K562 (cell line): Measurements from ENCODE around the gene EPHA4. TPM values are rescaled to one million over a fixed set of nuclear protein-coding genes. Genes with fewer than 3 reads are reported as not detected.

Source experiments
- ATAC-seq: fragments of 200-7000 bp; cut with Tn5 transposase; 3 replicates; pipeline ENCODE4 v1.9.1; 2020; ENCODE audit warnings: moderate library complexity
- BruUV-seq: library from RNA; stranded (reverse); fragments of 400-500 nt; replicated peaks from 2 replicates; lab custom pipeline; 2021; lab: Mats Ljungman, UMichigan
- CTCF ChIA-PET: fragments of 300-600 bp; formaldehyde crosslinking; extraction: SDS; loops from one replicate; lab custom pipeline; 2021; ENCODE audit warnings: low intra/inter-chr PET ratio; lab: Yijun Ruan, JAX
- POLR2A ChIA-PET: fragments of 300-600, 350-650 bp; sonication (Branson Sonifier 250); formaldehyde crosslinking; extraction: SDS; loops from one replicate; lab custom pipeline; 2021; ENCODE audit warnings: antibody characterized with exemption, inconsistent platforms; lab: Yijun Ruan, JAX
- DNase-seq, 4 experiments: peaks; one replicate each; pipeline versions ENCODE4 v3.0.0 to v3.0.0-alpha.2; 2011 to 2018; ENCODE audit warnings: low spot score in 3 of 4, mixed read lengths in 3 of 4; ENCODE audit errors: extremely low read depth in 1 of 4
- FAIRE-seq: peaks from 2 replicates; lab custom pipeline; 2011; peaks lifted over from hg19 to GRCh38; lab: Jason Lieb, UNC
- H2AFZ ChIP-seq: 2 replicates; pipeline ENCODE4 v1.6.0; 2011; ENCODE audit warnings: low read depth, low read length, control low read depth, inconsistent platforms
- H3K27ac ChIP-seq: fragments of 200-600 bp; 3 replicates; pipeline ENCODE4 v1.8.0; 2011; ENCODE audit warnings: low read depth, mild to moderate bottlenecking, control low read depth, inconsistent platforms, low read length, moderate library complexity, mixed read lengths; ENCODE audit errors: extremely low read depth
- H3K27me3 ChIP-seq, 2 experiments: fragments of 300-600 bp in 1 of 2; 2 replicates in 1 of 2; 3 replicates in 1 of 2; pipeline versions ENCODE4 v1.6.0 to v1.8.0; 2011; ENCODE audit warnings: inconsistent platforms in 2 of 2, low read length in 2 of 2, mild to moderate bottlenecking in 1 of 2, mixed read lengths in 1 of 2, moderate library complexity in 1 of 2; ENCODE audit not compliant: control insufficient read depth in 2 of 2, insufficient read depth in 2 of 2
- H3K36me3 ChIP-seq: fragments of 300-600 bp; 3 replicates; pipeline ENCODE4 v1.8.0; 2011; ENCODE audit warnings: mild to moderate bottlenecking, low read length, inconsistent platforms; ENCODE audit not compliant: control insufficient read depth, insufficient read depth
- H3K4me1 ChIP-seq, 2 experiments: fragments of 200-600 bp in 1 of 2; replicated peaks in 1 of 2; 2 replicates in 1 of 2; 3 replicates in 1 of 2; pipeline versions ENCODE4 v1.5.1 to v1.8.0; 2011; ENCODE audit warnings: inconsistent platforms in 2 of 2, low read length in 2 of 2, mild to moderate bottlenecking in 1 of 2, mixed read lengths in 1 of 2, moderate library complexity in 1 of 2; ENCODE audit not compliant: control insufficient read depth in 2 of 2, insufficient read depth in 2 of 2
- H3K4me2 ChIP-seq: 2 replicates; pipeline ENCODE4 v1.6.1; 2011; ENCODE audit warnings: low read length, control low read depth, inconsistent platforms, mixed read lengths; ENCODE audit not compliant: insufficient read depth
- H3K4me3 ChIP-seq: fragments of 200-600 bp; sonication (generic), shearing (Covaris generic); 2 replicates; pipeline ENCODE4 v1.5.1; 2016; ENCODE audit warnings: control low read depth, inconsistent platforms
- H3K79me2 ChIP-seq: fragments of 200-600 bp; 3 replicates; pipeline ENCODE4 v1.8.0; 2011; ENCODE audit warnings: low read length, inconsistent platforms; ENCODE audit not compliant: control insufficient read depth, insufficient read depth
- H3K9ac ChIP-seq, 2 experiments: 2 replicates each; pipeline versions ENCODE4 v1.6.0 to v1.6.1; 2011; ENCODE audit warnings: low read depth in 2 of 2, low read length in 2 of 2, control low read depth in 1 of 2, inconsistent platforms in 1 of 2, mild to moderate bottlenecking in 1 of 2, mixed read lengths in 1 of 2; ENCODE audit not compliant: insufficient read depth in 1 of 2
- H3K9me1 ChIP-seq: one replicate; pipeline ENCODE4 v1.6.0; 2011; ENCODE audit warnings: inconsistent platforms, mild to moderate bottlenecking, low read length, moderate library complexity; ENCODE audit not compliant: control insufficient read depth, insufficient read depth
- H3K9me3 ChIP-seq: replicated peaks from 2 replicates; pipeline ENCODE4 v1.5.1; 2011; ENCODE audit warnings: low read depth, low read length, inconsistent platforms; ENCODE audit not compliant: control insufficient read depth, insufficient read depth
- H4K20me1 ChIP-seq: replicated peaks from 2 replicates; pipeline ENCODE4 v1.6.1; 2011; ENCODE audit warnings: low read length, inconsistent platforms, mixed read lengths; ENCODE audit not compliant: control insufficient read depth, insufficient read depth
- ARHGAP35 ChIP-seq: fragments of 450-650 bp; IDR thresholded peaks from 2 replicates; pipeline ENCODE4 v1.6.1; 2018; ENCODE audit not compliant: partially characterized antibody
- CREB1 ChIP-seq, 2 experiments: sonication (generic) in 1 of 2; formaldehyde crosslinking in 1 of 2; IDR thresholded peaks; 2 replicates each; pipeline versions ENCODE4 v1.6.1 to v1.8.0; 2012 to 2022; ENCODE audit warnings: inconsistent platforms in 1 of 2, mild to moderate bottlenecking in 1 of 2, missing genetic modification reagents in 1 of 2, moderate library complexity in 1 of 2
- KHSRP ChIP-seq: fragments of 450-650 bp; IDR thresholded peaks from 2 replicates; pipeline ENCODE4 v1.6.1; 2017
- KLF1 ChIP-seq: fragments of 450-650 bp; IDR thresholded peaks from 2 replicates; pipeline ENCODE4 v1.6.1; 2016; ENCODE audit warnings: missing genetic modification characterization, missing compliant biosample characterization
- NFE2L1 ChIP-seq: fragments of 450-650 bp; IDR thresholded peaks from 2 replicates; pipeline ENCODE4 v1.6.1; 2016; ENCODE audit warnings: missing genetic modification characterization, low read depth, mild to moderate bottlenecking, missing compliant biosample characterization, moderate library complexity, borderline replicate concordance
- PPARD ChIP-seq: fragments of 250-450 bp; sonication (Bioruptor Pico); IDR thresholded peaks from 2 replicates; pipeline ENCODE4 v1.8.0; 2022; ENCODE audit warnings: inconsistent platforms, mild to moderate bottlenecking, moderate library complexity
- ZC3H4 ChIP-seq: sonication (generic); formaldehyde crosslinking; IDR thresholded peaks from 2 replicates; pipeline ENCODE4 v1.9.0; 2021; ENCODE audit warnings: missing genetic modification reagents, borderline replicate concordance
- ZC3H8 ChIP-seq: fragments of 450-650 bp; IDR thresholded peaks from 2 replicates; pipeline ENCODE4 v1.6.1; 2017
- ZKSCAN3 ChIP-seq: fragments of 250-450 bp; sonication (Bioruptor Pico); IDR thresholded peaks from 2 replicates; pipeline ENCODE4 v1.4.0; 2020
- ZNF316 ChIP-seq: fragments of 450-650 bp; IDR thresholded peaks from 2 replicates; pipeline ENCODE4 v1.6.1; 2016
- WGBS: fragments of 100-300 bp; shearing (Covaris generic); methylation state at CpG from one replicate; pipeline ENCODE4 v1.1.6; 2016; ENCODE audit warnings: low coverage, mixed read lengths; ENCODE audit not compliant: insufficient coverage; ENCODE audit errors: missing lambda C conversion rate; 5-methylcytosine and 5-hydroxymethylcytosine counted together
- in situ Hi-C: fragments of 300-500 bp; cut with MboI; formaldehyde crosslinking; loops from 4 replicates; pipeline ENCODE4 v1.15.0; 2018; ENCODE audit warnings: inconsistent platforms, mixed read lengths
- intact Hi-C: fragments of 100-400 bp; cut with micrococcal nuclease; formaldehyde crosslinking; loops from 2 replicates; pipeline ENCODE4 v1.14.2; 2022
- polyA plus RNA-seq, 8 experiments: library from polyadenylated mRNA; depleted of rRNA in 4 of 8; stranded (reverse) in 5 of 8; unstranded in 3 of 8; fragments of >200 nt; fragmentation: Nextera tagmentation in 2 of 8; fragmentation: Illumina TruSeq in 1 of 8; extraction: Ambion mirVana in 2 of 8; extraction: Trizol in 1 of 8; gene quantifications; 2 replicates each; pipeline versions ENCODE4 v1.2.1 to v1.2.3, GENCODE V29; 2011 to 2014; ENCODE audit warnings: inconsistent platforms in 1 of 8, missing spikeins in 1 of 8
- total RNA-seq, 7 experiments: library from RNA; depleted of rRNA in 6 of 7; stranded (reverse); fragments of >200 nt in 6 of 7; fragmentation: Illumina TruSeq in 2 of 7; extraction: Trizol in 2 of 7; gene quantifications; 2 replicates each; pipeline versions ENCODE4 v1.2.1 to v1.2.3, GENCODE V29; 2011 to 2021; ENCODE audit warnings: low replicate concordance in 1 of 7

EPHA4 gene
- total and polyA plus RNA-seq, 9 of the 15 experiments (the other 6 are each of a cell fraction or from before 2014, with no cell fraction given): 0.07 to 0.09 (median 0.07) TPM; not detected in 6

DNA sequence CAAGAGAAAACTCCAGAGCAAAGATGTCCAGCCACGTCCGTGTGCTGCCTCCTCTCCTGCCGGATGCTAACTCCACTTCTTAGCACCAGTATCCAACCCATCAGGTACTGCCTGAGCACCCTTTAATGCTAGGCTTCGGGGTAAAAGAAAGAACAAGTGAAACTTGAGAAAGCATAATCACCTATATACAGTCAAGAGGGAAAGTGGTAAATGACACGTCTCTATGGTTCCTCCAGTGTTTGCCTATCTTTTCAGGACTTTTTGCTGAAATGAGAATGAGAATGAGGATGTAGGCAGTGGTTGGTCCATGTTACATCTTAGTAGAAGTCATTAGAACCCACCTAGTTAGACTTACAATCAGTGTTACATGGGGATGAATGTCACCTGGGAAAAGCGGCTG, 47.9 kb downstream of the EPHA4 start:
- Histone ChIP-seq H3K36me3 (no peaks in the 10 kb centered on the region), H3K79me2 (no peaks in the 10 kb centered on the region), H3K27ac (no peak overlapping the region), H3K4me2 (no peak overlapping the region), H3K27me3 (no peaks in the 10 kb centered on the region), H3K9me1 (no peaks in the 10 kb centered on the region), H3K9ac (no peak overlapping the region), H3K9me3 (no peaks in the 10 kb centered on the region), H4K20me1 (no peaks in the 10 kb centered on the region), H3K4me3 (no peak overlapping the region), H3K4me1 (no peaks in the 10 kb centered on the region)
- 0% methylated on average over 6 of the region's 6 CpGs for WGBS
- no peak for DNase-seq
- in situ Hi-C loops (no loop called here), intact Hi-C loops (no loop called here)
- no peak for ATAC-seq
- ChIA-PET POLR2A (no interaction called here), CTCF (no interaction called here)
- no peak for FAIRE-seq
- TF ChIP-seq ZC3H8: no peak
- no peak for TF ChIP-seq ZC3H4 (CRISPR knock-in tag)
- TF ChIP-seq ARHGAP35: no peak
- no peak for TF ChIP-seq ZKSCAN3 (CRISPR knock-in tag)
- TF ChIP-seq KHSRP: no peak
- TF ChIP-seq PPARD (CRISPR knock-in tag): no peak
- TF ChIP-seq KLF1 (tag): no peak
- TF ChIP-seq NFE2L1 (tag): no peak
- no peak for TF ChIP-seq CREB1 (IDR thresholded peaks at IDR 0.05)
- TF ChIP-seq CREB1 (CRISPR knock-in tag; IDR thresholded peaks at IDR 0.05): no peak
- no peak for TF ChIP-seq ZNF316
- TF ChIP-seq, all 486 proteins: peak for 0
- H2AFZ ChIP-seq: no peak overlapping the region
- no TSS peak for BruUV-seq
